Adrenal gland (tissue), 5 donors: ENCODE measurements around the gene FARP1.

Source experiments
- POLR2A ChIP-seq, 2 donors: fragments of 450-650 bp; IDR thresholded peaks; one replicate each; pipeline ENCODE4 v1.6.1; 2017; ENCODE audit warnings: antibody characterized with exemption in 2 of 2, mild to moderate bottlenecking in 2 of 2, moderate library complexity in 1 of 2
- TF ChIP-seq, protein P1 (sequence below), 6 experiments: fragments of 450-650 bp in 4 of 6; fragments of 200-600 bp in 2 of 6; sonication (generic) in 1 of 6; IDR thresholded peaks; 1 replicate in 5 of 6; 2 replicates in 1 of 6; pipeline versions ENCODE4 v1.5.1 to v1.8.0; 2016 to 2021; ENCODE audit warnings: antibody characterized with exemption in 6 of 6, mild to moderate bottlenecking in 2 of 6, moderate library complexity in 1 of 6
- donor health status: DM: no; HTN: no; CAD: no.

- TF ChIP-seq, protein P1, sequence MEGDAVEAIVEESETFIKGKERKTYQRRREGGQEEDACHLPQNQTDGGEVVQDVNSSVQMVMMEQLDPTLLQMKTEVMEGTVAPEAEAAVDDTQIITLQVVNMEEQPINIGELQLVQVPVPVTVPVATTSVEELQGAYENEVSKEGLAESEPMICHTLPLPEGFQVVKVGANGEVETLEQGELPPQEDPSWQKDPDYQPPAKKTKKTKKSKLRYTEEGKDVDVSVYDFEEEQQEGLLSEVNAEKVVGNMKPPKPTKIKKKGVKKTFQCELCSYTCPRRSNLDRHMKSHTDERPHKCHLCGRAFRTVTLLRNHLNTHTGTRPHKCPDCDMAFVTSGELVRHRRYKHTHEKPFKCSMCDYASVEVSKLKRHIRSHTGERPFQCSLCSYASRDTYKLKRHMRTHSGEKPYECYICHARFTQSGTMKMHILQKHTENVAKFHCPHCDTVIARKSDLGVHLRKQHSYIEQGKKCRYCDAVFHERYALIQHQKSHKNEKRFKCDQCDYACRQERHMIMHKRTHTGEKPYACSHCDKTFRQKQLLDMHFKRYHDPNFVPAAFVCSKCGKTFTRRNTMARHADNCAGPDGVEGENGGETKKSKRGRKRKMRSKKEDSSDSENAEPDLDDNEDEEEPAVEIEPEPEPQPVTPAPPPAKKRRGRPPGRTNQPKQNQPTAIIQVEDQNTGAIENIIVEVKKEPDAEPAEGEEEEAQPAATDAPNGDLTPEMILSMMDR (IDR thresholded peaks at IDR 0.05), result no peak
- TF ChIP-seq POLR2A (IDR thresholded peaks at IDR 0.05), result no peak
Measured at GRCh38 chr13:98299966-98300350, 157.1 kb downstream of the FARP1 start.
